Epithelial cell of proximal tubule (primary cell): ENCODE results near the gene C1S. TPM values are rescaled to one million over a fixed set of nuclear protein-coding genes. Genes with fewer than 3 reads are reported as not detected.

Source experiments
- DNase-seq: peaks from one replicate; pipeline ENCODE4 v3.0.0-alpha.2; 2011; ENCODE audit warnings: low read depth
- H3K4me3 ChIP-seq: 2 replicates; pipeline ENCODE4 v1.5.1; 2011; ENCODE audit warnings: low read depth, mild to moderate bottlenecking, low read length
- CTCF ChIP-seq: conservative IDR thresholded peaks from 2 replicates; pipeline ENCODE4 v1.5.1; 2012; ENCODE audit warnings: low read depth, mild to moderate bottlenecking, low read length
- total RNA-seq: library from RNA; depleted of rRNA; stranded (reverse); fragments of >200 nt; gene quantifications from 2 replicates; pipeline ENCODE4 v1.2.3, GENCODE V29; 2015

Gene C1S
- total RNA-seq, 1 donor from 2014 or later = 1.3 TPM

DNA sequence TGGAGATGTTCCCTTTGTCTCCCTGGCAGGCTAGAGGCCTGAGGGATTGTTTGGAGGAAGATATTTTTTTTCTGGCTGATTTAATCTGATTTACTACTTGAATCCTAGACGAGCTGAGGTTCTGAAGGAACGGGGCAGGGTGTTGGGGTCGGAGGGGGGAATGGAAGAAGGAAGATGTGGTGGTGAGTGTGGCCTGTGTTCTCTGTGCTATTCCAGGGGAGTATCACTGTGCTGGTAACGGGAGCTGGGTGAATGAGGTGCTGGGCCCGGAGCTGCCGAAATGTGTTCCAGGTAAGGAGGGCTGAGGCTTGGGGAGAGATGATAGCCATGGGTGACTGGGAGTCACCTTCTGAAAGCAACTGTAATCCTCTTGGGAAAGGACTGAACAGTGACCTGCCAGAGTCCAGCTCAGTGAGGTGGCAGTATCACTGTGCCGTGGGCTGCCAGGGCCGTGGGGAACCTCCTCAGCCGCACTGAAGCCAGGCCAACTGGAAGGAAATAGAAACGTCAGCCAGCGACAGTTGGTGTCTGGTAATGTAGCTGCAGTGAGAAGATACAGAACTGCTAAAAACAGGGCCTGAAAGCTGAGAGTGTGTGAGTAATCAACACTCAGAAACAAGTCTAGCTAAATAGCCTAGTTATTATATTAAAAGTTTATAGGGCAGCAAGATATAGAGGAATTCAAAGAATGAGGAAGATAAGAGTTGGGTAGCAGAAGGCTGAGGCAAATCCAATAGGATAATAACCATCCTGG is 7.9 kb downstream of the C1S start:
- DNase-seq = no peak
- H3K4me3 ChIP-seq = no peak overlapping the region
- TF ChIP-seq CTCF = no peak

- H3K4me3 ChIP-seq = no peak overlapping the region
- TF ChIP-seq CTCF = no peak
- DNase-seq = no peak
These were observed 8.5 kb downstream of the C1S start for GRCh38 chr12:7068994-7069346.

GRCh38 chr12:7069386-7069785 is 8.9 kb downstream of the C1S start:
- no peak for TF ChIP-seq CTCF
- DNase-seq = no peak
- H3K4me3 ChIP-seq = no peak overlapping the region

- DNase-seq = no peak
- no peak for TF ChIP-seq CTCF
These were observed 11.5 kb downstream of the C1S start for GRCh38 chr12:7072035-7072434.

GRCh38 chr12:7072554-7072953 is 12.0 kb downstream of the C1S start:
- peak; percentile 25 for DNase-seq
- TF ChIP-seq CTCF = no peak
- H3K4me3 ChIP-seq = no peak overlapping the region

More at GRCh38 chr12:7072035-7072434, 11.5 kb downstream of the C1S start:
- no peak overlapping the region for H3K4me3 ChIP-seq

- no peak for TF ChIP-seq CTCF
These were observed 13.4 kb downstream of the C1S start for GRCh38 chr12:7073946-7074345.

GRCh38 chr12:7075518-7075917 is 15.0 kb downstream of the C1S start:
- H3K4me3 ChIP-seq = no peak overlapping the region
- no peak for TF ChIP-seq CTCF
- no peak for DNase-seq

More at GRCh38 chr12:7073946-7074345, 13.4 kb downstream of the C1S start:
- no peak for DNase-seq
- H3K4me3 ChIP-seq = no peak overlapping the region
